Smooth muscle cell (in vitro differentiated cells): Measurements from ENCODE around the gene LRMDA. TPM values are rescaled to one million over a fixed set of nuclear protein-coding genes. Genes with fewer than 3 reads are reported as not detected.

Source experiments
- DNase-seq: peaks from one replicate; lab custom pipeline; 2025; ENCODE audit not compliant: unreplicated experiment; lab: John Stamatoyannopoulos, UW
- H2AFZ ChIP-seq: fragments of 200-600 bp; sonication (generic); 2 replicates; pipeline ENCODE4 v1.6.0; 2016; ENCODE audit warnings: antibody characterized with exemption, low read depth, mild to moderate bottlenecking
- H3F3A ChIP-seq: fragments of 200-600 bp; sonication (generic); 2 replicates; pipeline ENCODE4 v1.6.0; 2017; ENCODE audit warnings: antibody characterized with exemption, low read depth
- H3K27ac ChIP-seq: fragments of 200-600 bp; sonication (generic); 2 replicates; pipeline ENCODE4 v1.5.1; 2016; ENCODE audit warnings: low read depth, mild to moderate bottlenecking
- H3K27me3 ChIP-seq: fragments of 200-600 bp; sonication (generic); 2 replicates; pipeline ENCODE4 v1.6.1; 2016; ENCODE audit warnings: low read depth, mild to moderate bottlenecking
- H3K36me3 ChIP-seq: fragments of 200-600 bp; sonication (generic); 2 replicates; pipeline ENCODE4 v1.5.1; 2016; ENCODE audit warnings: low read depth
- H3K4me1 ChIP-seq: fragments of 200-600 bp; sonication (generic); 2 replicates; pipeline ENCODE4 v1.5.1; 2016; ENCODE audit warnings: low read depth
- H3K4me2 ChIP-seq: fragments of 200-600 bp; sonication (generic); 2 replicates; pipeline ENCODE4 v1.6.0; 2016; ENCODE audit warnings: mild to moderate bottlenecking
- H3K4me3 ChIP-seq: fragments of 200-600 bp; sonication (generic); 2 replicates; pipeline ENCODE4 v1.5.1; 2016; ENCODE audit warnings: mild to moderate bottlenecking
- H3K79me2 ChIP-seq: fragments of 200-600 bp; sonication (generic); 2 replicates; pipeline ENCODE4 v1.6.0; 2016; ENCODE audit warnings: low read depth, mild to moderate bottlenecking
- H3K9ac ChIP-seq: fragments of 200-600 bp; sonication (generic); 2 replicates; pipeline ENCODE4 v1.6.0; 2016; ENCODE audit warnings: low read depth
- H3K9me3 ChIP-seq: fragments of 200-600 bp; sonication (generic); replicated peaks from 2 replicates; pipeline ENCODE4 v1.5.1; 2016; ENCODE audit warnings: low read depth
- H4K20me1 ChIP-seq: fragments of 200-600 bp; sonication (generic); 2 replicates; pipeline ENCODE4 v1.6.0; 2016; ENCODE audit warnings: low read depth
- WGBS: methylation state at CpG from one replicate; pipeline ENCODE4 v1.1.7; 2016; ENCODE audit warnings: low lambda C conversion rate; 5-methylcytosine and 5-hydroxymethylcytosine counted together
- polyA plus RNA-seq: library from polyadenylated mRNA; unstranded; fragments of >200 nt; fragmentation: Nextera tagmentation; extraction: Ambion mirVana; gene quantifications from 2 replicates; pipeline ENCODE4 v1.2.1, GENCODE V29; 2016
- total RNA-seq: library from RNA; depleted of rRNA; stranded (reverse); fragments of >200 nt; gene quantifications from 2 replicates; pipeline ENCODE4 v1.2.3, GENCODE V29; 2014
- TF ChIP-seq, protein P1 (sequence below): fragments of 200-600 bp; sonication (generic); IDR thresholded peaks from 2 replicates; pipeline ENCODE4 v1.5.1; 2017; ENCODE audit warnings: borderline replicate concordance, mild to moderate bottlenecking, antibody characterized with exemption; ENCODE audit not compliant: insufficient read depth, poor library complexity, severe bottlenecking

Gene LRMDA
- total and polyA plus RNA-seq, 2 experiments from 2014 or later = 1.5 to 1.6 TPM

DNA sequence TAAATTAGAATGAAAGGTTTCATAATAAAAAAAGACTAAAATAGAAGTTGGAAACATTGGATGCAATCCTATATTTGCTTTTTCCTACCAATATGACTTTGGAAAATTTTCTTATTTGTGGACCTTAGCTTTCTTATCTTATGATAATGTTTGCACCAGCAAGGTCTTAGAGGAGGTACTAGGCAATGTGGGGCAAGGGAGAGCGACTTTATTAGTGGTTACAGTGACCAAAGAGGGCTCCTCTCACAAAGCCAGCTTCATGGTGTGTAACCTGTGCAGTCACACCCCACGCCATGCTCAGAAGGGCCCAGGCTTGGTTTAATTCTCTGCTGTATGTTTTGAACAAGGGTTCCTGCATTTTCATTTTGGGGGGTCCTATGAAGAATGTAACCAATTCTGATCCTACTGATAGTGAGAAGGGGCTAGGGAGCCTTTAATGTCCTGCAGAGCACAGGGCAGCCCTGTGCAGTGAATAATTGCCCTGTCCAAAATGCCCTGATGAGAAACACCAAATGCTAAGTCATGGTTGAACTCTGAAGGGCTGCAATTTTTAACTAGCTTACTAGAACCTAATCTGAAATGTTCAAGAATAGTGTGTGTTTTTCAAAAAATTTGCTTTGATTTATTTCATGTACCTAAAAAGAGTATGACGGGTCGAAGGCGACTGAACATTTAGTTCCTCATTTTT is 1047.8 kb downstream of the LRMDA start:
- Histone ChIP-seq H3K79me2 (no peaks in the 10 kb centered on the region), H3K9ac (no peak overlapping the region), H3K27ac (no peak overlapping the region), H4K20me1 (no peaks in the 10 kb centered on the region), H3K9me3 (no peaks in the 10 kb centered on the region), H3K27me3 (no peaks in the 10 kb centered on the region), H2AFZ (no peak overlapping the region), H3K4me3 (no peak overlapping the region), H3K4me1 (no peaks in the 10 kb centered on the region), H3K36me3 (no peaks in the 10 kb centered on the region), H3K4me2 (no peak overlapping the region), H3F3A (no peaks in the 10 kb centered on the region)
- DNase-seq = no peak
- TF ChIP-seq, protein P1, sequence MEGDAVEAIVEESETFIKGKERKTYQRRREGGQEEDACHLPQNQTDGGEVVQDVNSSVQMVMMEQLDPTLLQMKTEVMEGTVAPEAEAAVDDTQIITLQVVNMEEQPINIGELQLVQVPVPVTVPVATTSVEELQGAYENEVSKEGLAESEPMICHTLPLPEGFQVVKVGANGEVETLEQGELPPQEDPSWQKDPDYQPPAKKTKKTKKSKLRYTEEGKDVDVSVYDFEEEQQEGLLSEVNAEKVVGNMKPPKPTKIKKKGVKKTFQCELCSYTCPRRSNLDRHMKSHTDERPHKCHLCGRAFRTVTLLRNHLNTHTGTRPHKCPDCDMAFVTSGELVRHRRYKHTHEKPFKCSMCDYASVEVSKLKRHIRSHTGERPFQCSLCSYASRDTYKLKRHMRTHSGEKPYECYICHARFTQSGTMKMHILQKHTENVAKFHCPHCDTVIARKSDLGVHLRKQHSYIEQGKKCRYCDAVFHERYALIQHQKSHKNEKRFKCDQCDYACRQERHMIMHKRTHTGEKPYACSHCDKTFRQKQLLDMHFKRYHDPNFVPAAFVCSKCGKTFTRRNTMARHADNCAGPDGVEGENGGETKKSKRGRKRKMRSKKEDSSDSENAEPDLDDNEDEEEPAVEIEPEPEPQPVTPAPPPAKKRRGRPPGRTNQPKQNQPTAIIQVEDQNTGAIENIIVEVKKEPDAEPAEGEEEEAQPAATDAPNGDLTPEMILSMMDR = no peak
- 97% methylated on average over 5 of the region's 5 CpGs for WGBS

DNA sequence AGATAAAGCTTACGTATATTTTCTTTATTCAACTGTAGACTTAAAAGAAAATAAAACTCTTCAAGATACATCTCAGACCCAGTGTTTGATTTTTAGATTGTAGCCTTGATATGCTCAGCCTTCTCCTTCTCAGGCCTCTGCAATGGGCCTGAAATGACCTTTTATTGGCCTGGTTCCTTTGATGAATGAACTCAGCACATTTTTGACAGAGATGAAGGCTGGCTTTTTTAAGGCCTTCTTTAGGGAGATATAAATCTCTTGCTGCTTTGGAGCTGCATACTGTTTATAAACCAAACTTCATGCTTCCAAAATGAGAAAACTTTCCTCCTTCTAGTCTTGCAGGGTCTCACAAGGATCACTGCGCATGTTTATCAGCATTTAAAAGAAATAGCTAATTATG is 1049.8 kb downstream of the LRMDA start:
- Histone ChIP-seq H3K9me3 (no peaks in the 10 kb centered on the region), H3K9ac (no peak overlapping the region), H3K4me2 (no peak overlapping the region), H3K4me1 (no peaks in the 10 kb centered on the region), H3K27ac (no peak overlapping the region), H3K36me3 (no peaks in the 10 kb centered on the region), H3K79me2 (no peaks in the 10 kb centered on the region), H4K20me1 (no peaks in the 10 kb centered on the region), H3K4me3 (no peak overlapping the region), H2AFZ (no peak overlapping the region), H3K27me3 (no peaks in the 10 kb centered on the region), H3F3A (no peaks in the 10 kb centered on the region)
- TF ChIP-seq, protein P1 = no peak
- DNase-seq = no peak
- WGBS = 91% methylated on average over 2 of the region's 2 CpGs

DNA sequence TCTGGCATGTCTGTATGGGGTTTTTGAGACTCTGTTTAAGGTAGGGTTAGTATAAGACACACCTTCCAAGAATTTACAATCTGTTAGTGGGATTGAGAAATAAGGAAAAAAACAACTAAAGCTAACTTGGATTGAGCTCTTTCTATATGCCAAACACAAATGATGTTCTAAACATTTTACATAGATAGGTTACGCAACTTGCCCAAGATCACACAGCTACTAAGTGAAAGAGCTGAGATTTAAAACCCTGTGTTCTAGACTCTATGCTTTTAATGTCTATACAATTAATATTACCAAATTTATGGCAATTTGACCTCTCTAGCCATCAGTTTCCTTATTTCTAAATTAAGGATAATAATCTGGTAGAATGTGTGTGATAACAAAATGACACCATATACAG is 1056.2 kb downstream of the LRMDA start:
- Histone ChIP-seq H2AFZ (no peak overlapping the region), H3K9ac (no peak overlapping the region), H3K27ac (no peak overlapping the region), H3K4me1 (no peaks in the 10 kb centered on the region), H3K4me2 (no peak overlapping the region), H3K27me3 (no peaks in the 10 kb centered on the region), H4K20me1 (no peaks in the 10 kb centered on the region), H3K36me3 (no peaks in the 10 kb centered on the region), H3F3A (no peaks in the 10 kb centered on the region), H3K79me2 (no peaks in the 10 kb centered on the region), H3K4me3 (no peak overlapping the region), H3K9me3 (no peaks in the 10 kb centered on the region)
- TF ChIP-seq, protein P1 = no peak
- DNase-seq = no peak
- 100% methylated on average over 1 of the region's 1 CpG for WGBS

DNA sequence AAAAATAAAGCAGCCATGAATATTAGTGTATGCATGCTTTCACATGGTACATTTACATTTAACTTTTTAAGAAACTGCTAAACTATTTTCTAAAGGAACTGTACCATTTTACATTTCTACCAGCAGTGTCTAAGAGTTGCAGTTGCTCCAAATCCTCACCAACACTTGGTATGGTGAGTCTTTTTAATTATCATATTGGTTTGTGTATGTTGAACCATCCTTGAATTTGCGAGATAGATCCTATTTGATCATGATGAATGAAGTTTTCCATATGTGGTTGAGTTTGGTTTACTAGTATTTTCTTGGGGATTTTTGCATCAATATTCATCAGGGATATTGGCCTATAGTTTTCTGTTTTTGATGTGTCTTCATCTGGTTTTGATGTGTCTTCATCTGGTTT is 1057.2 kb downstream of the LRMDA start:
- H3K79me2 ChIP-seq = no peaks in the 10 kb centered on the region
- no peak overlapping the region for H3K4me3 ChIP-seq
- TF ChIP-seq, protein P1 = no peak
- H3K27ac ChIP-seq = no peak overlapping the region
- no peaks in the 10 kb centered on the region for H3K9me3 ChIP-seq
- H3K9ac ChIP-seq = no peak overlapping the region
- no peaks in the 10 kb centered on the region for H3K4me1 ChIP-seq
- H3K27me3 ChIP-seq = no peaks in the 10 kb centered on the region
- no peak overlapping the region for H3K4me2 ChIP-seq
- no peaks in the 10 kb centered on the region for H4K20me1 ChIP-seq
- no peak overlapping the region for H2AFZ ChIP-seq
- no peaks in the 10 kb centered on the region for H3F3A ChIP-seq
- DNase-seq = no peak
- 96% methylated on average over 1 of the region's 1 CpG for WGBS
- H3K36me3 ChIP-seq = no peaks in the 10 kb centered on the region
